Measurements from ENCODE around the gene CCDC60.

The CCDC60 gene

DNA sequence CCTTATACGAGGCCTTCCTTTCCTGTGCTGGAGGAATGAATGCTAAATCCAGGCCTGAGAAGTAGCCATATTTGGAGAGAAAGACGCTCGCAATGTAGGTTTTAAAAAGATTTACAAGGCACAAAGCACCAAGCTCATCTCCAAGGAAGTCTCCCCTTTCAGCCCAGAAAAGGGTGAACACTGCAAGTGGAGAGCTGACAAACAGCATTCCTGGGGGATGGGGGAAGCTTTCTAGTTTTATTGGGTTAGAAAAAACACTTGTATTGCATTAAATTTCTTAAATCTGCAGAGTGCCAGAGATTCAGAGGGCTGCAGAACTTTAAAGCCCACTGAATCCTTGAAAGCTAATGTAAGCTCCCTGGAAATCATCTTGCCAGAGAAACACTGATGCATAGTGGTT is 34.6 kb downstream of the CCDC60 start:
- no peak for DNase-seq
- Histone ChIP-seq H3K9me2 (replicated peaks; ENCODE audit: insufficient read depth, low read length) (no peaks in the 10 kb centered on the region), H3K9me3 (replicated peaks; ENCODE audit: insufficient read depth, low read length) (no peaks in the 10 kb centered on the region), H3F3A (ENCODE audit: insufficient read depth, low read length) (no peaks in the 10 kb centered on the region), H4K20me1 (ENCODE audit: insufficient read depth, low read length) (no peaks in the 10 kb centered on the region), H3K4me2 (ENCODE audit: low read depth, low read length) (no peak overlapping the region), H3K79me2 (ENCODE audit: low read length) (no peaks in the 10 kb centered on the region), H3K27ac (ENCODE audit: low read length) (no peak overlapping the region), H2AFZ (ENCODE audit: low read length) (no peak overlapping the region), H3K4me3 (ENCODE audit: low read length) (no peak overlapping the region), H3K36me3 (replicated peaks; ENCODE audit: insufficient read depth, low read length) (no peaks in the 10 kb centered on the region), H3K4me1 (ENCODE audit: low read length) (no peaks in the 10 kb centered on the region), H3K9ac (ENCODE audit: low read length) (no peak overlapping the region), H3K27me3 (replicated peaks; ENCODE audit: insufficient read depth, low read length) (no peaks in the 10 kb centered on the region)
- no peak for TF ChIP-seq EZH2phosphoT487 (IDR thresholded peaks at IDR 0.05; ENCODE audit: low read length)
- TF ChIP-seq, protein P1, sequence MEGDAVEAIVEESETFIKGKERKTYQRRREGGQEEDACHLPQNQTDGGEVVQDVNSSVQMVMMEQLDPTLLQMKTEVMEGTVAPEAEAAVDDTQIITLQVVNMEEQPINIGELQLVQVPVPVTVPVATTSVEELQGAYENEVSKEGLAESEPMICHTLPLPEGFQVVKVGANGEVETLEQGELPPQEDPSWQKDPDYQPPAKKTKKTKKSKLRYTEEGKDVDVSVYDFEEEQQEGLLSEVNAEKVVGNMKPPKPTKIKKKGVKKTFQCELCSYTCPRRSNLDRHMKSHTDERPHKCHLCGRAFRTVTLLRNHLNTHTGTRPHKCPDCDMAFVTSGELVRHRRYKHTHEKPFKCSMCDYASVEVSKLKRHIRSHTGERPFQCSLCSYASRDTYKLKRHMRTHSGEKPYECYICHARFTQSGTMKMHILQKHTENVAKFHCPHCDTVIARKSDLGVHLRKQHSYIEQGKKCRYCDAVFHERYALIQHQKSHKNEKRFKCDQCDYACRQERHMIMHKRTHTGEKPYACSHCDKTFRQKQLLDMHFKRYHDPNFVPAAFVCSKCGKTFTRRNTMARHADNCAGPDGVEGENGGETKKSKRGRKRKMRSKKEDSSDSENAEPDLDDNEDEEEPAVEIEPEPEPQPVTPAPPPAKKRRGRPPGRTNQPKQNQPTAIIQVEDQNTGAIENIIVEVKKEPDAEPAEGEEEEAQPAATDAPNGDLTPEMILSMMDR (IDR thresholded peaks at IDR 0.05; ENCODE audit: low read length) = no peak
- TF ChIP-seq EZH2 (optimal IDR thresholded peaks at IDR 0.05; ENCODE audit: low read depth, low read length) = no peak

GRCh38 chr12:119369907-119370546 is 35.5 kb downstream of the CCDC60 start:
- Histone ChIP-seq H3K4me2 (ENCODE audit: low read depth, low read length) (no peak overlapping the region), H3K79me2 (ENCODE audit: low read length) (no peaks in the 10 kb centered on the region), H3K27me3 (replicated peaks; ENCODE audit: insufficient read depth, low read length) (no peaks in the 10 kb centered on the region), H3K36me3 (replicated peaks; ENCODE audit: insufficient read depth, low read length) (no peaks in the 10 kb centered on the region), H3K4me1 (ENCODE audit: low read length) (no peaks in the 10 kb centered on the region), H2AFZ (ENCODE audit: low read length) (no peak overlapping the region), H3K9me3 (replicated peaks; ENCODE audit: insufficient read depth, low read length) (no peaks in the 10 kb centered on the region), H3K27ac (ENCODE audit: low read length) (no peak overlapping the region), H3F3A (ENCODE audit: insufficient read depth, low read length) (no peaks in the 10 kb centered on the region), H4K20me1 (ENCODE audit: insufficient read depth, low read length) (no peaks in the 10 kb centered on the region), H3K4me3 (ENCODE audit: low read length) (no peak overlapping the region), H3K9me2 (replicated peaks; ENCODE audit: insufficient read depth, low read length) (no peaks in the 10 kb centered on the region), H3K9ac (ENCODE audit: low read length) (no peak overlapping the region)
- TF ChIP-seq EZH2phosphoT487 (IDR thresholded peaks at IDR 0.05; ENCODE audit: low read length) (no peak), EZH2 (optimal IDR thresholded peaks at IDR 0.05; ENCODE audit: low read depth, low read length) (no peak)
- TF ChIP-seq, protein P1 (IDR thresholded peaks at IDR 0.05; ENCODE audit: low read length) = no peak
- no peak for DNase-seq

DNA sequence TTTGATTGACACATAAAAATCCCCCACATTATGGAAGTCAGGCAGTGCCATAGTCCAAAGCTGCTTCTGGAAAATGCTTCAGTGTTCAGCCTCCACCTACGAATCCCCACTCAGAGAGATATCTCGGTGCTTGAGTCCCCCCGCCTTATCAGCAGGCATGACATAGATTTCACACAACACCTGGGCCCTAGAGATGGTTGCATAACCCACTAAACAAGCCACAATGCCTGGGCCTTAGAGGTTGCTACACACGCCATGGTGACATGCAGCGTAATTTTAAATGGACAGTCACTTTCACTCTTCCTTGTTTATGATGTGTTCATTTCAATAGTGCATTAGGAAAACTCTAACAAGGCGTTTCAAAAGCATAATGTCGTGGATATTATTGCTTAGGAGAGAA is 38.0 kb downstream of the CCDC60 start:
- TF ChIP-seq, protein P1 (IDR thresholded peaks at IDR 0.05; ENCODE audit: low read length) = no peak
- TF ChIP-seq EZH2 (optimal IDR thresholded peaks at IDR 0.05; ENCODE audit: low read depth, low read length) = no peak
- no peak for TF ChIP-seq EZH2phosphoT487 (IDR thresholded peaks at IDR 0.05; ENCODE audit: low read length)
- Histone ChIP-seq H3K4me1 (ENCODE audit: low read length) (no peaks in the 10 kb centered on the region), H3K9me2 (replicated peaks; ENCODE audit: insufficient read depth, low read length) (no peaks in the 10 kb centered on the region), H3K4me3 (ENCODE audit: low read length) (no peak overlapping the region), H2AFZ (ENCODE audit: low read length) (no peak overlapping the region), H3K27me3 (replicated peaks; ENCODE audit: insufficient read depth, low read length) (no peaks in the 10 kb centered on the region), H3K9me3 (replicated peaks; ENCODE audit: insufficient read depth, low read length) (no peaks in the 10 kb centered on the region), H4K20me1 (ENCODE audit: insufficient read depth, low read length) (no peaks in the 10 kb centered on the region), H3K9ac (ENCODE audit: low read length) (no peak overlapping the region), H3F3A (ENCODE audit: insufficient read depth, low read length) (no peaks in the 10 kb centered on the region), H3K27ac (ENCODE audit: low read length) (no peak overlapping the region), H3K36me3 (replicated peaks; ENCODE audit: insufficient read depth, low read length) (no peaks in the 10 kb centered on the region), H3K79me2 (ENCODE audit: low read length) (no peaks in the 10 kb centered on the region), H3K4me2 (ENCODE audit: low read depth, low read length) (no peak overlapping the region)
- no peak for DNase-seq

Data from MM.1S (cell line).